Chondrocyte (in vitro differentiated cells): Measurements from ENCODE around the gene DHX57. TPM values are rescaled to one million over a fixed set of nuclear protein-coding genes. Genes with fewer than 3 reads are reported as not detected.
"Not testable (repeated sequence)": the region's sequence is repeated elsewhere in the genome, so short reads cannot be mapped to it uniquely, and the experiment has no call there.

Experiments
- DNase-seq: peaks from one replicate; pipeline ENCODE4 v3.0.0; 2021; ENCODE audit warnings: mixed read lengths, low spot score
- H3K27ac Mint-ChIP-seq: one replicate; pipeline ENCODE4 v1.8.0; 2021; ENCODE audit warnings: mild to moderate bottlenecking, moderate library complexity, mixed read lengths; ENCODE audit not compliant: unreplicated experiment
- H3K27me3 Mint-ChIP-seq: 2 replicates; pipeline ENCODE4 v1.8.0; 2021; ENCODE audit warnings: low read depth, mixed read lengths
- H3K36me3 Mint-ChIP-seq: 2 replicates; pipeline ENCODE4 v1.8.0; 2021; ENCODE audit warnings: low read depth, mixed read lengths
- H3K4me1 Mint-ChIP-seq: 2 replicates; pipeline ENCODE4 v1.8.0; 2021; ENCODE audit warnings: low read depth, mild to moderate bottlenecking, mixed read lengths
- H3K4me3 Mint-ChIP-seq: one replicate; pipeline ENCODE4 v1.8.0; 2021; ENCODE audit warnings: mild to moderate bottlenecking, moderate library complexity, mixed read lengths; ENCODE audit not compliant: unreplicated experiment
- H3K9me3 Mint-ChIP-seq: 2 replicates; pipeline ENCODE4 v1.8.0; 2021; ENCODE audit warnings: low read depth, mixed read lengths
- CTCF ChIP-seq: fragments of 200-600 bp; sonication (generic); IDR thresholded peaks from 2 replicates; pipeline ENCODE4 v1.5.0; 2021; ENCODE audit warnings: antibody characterized with exemption, mild to moderate bottlenecking, moderate library complexity
- total RNA-seq: library from RNA; stranded (reverse); gene quantifications from 3 replicates; pipeline ENCODE4 v1.2.1, GENCODE V29; 2021

The DHX57 gene
- total RNA-seq, 1 donor from 2014 or later, result 18.2 TPM

- Mint-ChIP-seq H3K4me1 (no peaks in the 10 kb centered on the region), H3K9me3 (no peaks in the 10 kb centered on the region), H3K36me3 (peaks cover 14% of the 10 kb centered on the region), H3K4me3 (no peak overlapping the region), H3K27ac (no peak overlapping the region), H3K27me3 (no peaks in the 10 kb centered on the region)
- no peak for DNase-seq
- TF ChIP-seq CTCF, result no peak
These were observed 69.0 kb downstream of the DHX57 start for GRCh38 chr2:38806733-38807059.

DNA sequence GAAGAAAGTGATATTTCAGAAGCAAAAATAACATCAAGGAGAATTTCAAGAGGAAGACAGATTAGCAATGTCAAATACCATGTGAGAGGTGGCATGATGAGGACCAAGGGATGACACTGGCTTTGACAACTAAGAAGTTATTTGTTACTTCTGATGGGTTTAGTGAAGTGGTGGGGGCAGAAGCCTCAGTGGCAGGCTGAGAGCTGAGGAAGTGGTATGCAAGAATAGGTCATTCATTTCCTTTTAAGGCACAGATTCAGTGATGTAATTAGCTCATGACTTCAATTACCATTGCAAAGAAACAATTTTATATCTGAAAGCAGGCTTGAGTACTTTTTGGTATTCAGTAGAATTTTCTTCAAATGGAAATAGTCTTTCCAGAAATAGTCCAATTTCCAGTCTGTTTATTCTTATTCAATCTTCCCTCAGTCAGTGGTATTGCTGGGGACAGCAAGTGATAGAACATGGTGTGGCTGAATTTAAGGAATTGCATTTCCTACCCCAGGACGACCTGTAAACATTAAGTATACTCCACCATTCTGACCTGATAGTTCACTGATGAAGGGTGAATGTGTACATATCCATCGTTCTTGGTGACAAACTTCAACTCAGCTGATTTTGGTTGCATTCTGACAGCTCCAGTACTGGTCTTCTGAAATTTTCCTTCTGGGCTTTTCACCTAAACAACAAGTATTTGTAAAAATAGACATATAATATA lies 69.6 kb downstream of the DHX57 start:
- Mint-ChIP-seq H3K9me3 (no peaks in the 10 kb centered on the region), H3K4me1 (no peaks in the 10 kb centered on the region), H3K27me3 (no peaks in the 10 kb centered on the region), H3K4me3 (no peak overlapping the region), H3K27ac (no peak overlapping the region), H3K36me3 (peaks cover 12% of the 10 kb centered on the region)
- DNase-seq, result no peak
- no peak for TF ChIP-seq CTCF

GRCh38 chr2:38797953-38798352 lies 77.8 kb downstream of the DHX57 start:
- no peak for DNase-seq
- Mint-ChIP-seq H3K27ac (no peak overlapping the region), H3K4me1 (no peaks in the 10 kb centered on the region), H3K36me3 (peaks cover 7% of the 10 kb centered on the region), H3K27me3 (no peaks in the 10 kb centered on the region), H3K9me3 (no peaks in the 10 kb centered on the region), H3K4me3 (no peak overlapping the region)
- no peak for TF ChIP-seq CTCF

- Mint-ChIP-seq H3K9me3 (no peaks in the 10 kb centered on the region), H3K36me3 (peaks cover 7% of the 10 kb centered on the region)
- TF ChIP-seq CTCF, result no peak
These were observed 78.5 kb downstream of the DHX57 start for GRCh38 chr2:38797250-38797676.

DNA sequence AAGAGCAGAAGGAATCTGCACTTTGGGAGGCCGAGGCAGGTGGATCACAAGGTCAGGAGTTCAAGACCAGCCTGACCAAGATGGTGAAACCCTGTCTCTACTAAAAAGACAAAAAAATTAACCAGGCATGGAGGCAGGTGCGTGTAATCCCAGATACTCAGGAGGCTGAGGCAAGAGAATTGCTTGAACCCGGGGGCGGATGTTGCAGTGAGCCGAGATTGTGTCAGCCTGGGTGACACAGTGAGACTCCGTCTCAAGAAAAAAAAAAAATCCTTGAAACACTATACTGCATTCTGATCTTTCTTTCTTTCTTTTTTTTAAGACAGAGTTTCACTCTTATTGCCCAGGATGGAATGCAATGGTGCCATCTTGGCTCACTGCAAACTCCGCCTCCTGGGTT lies 80.7 kb downstream of the DHX57 start:
- DNase-seq, H3K27me3 Mint-ChIP-seq, H3K27ac Mint-ChIP-seq, H3K9me3 Mint-ChIP-seq, H3K36me3 Mint-ChIP-seq, H3K4me3 Mint-ChIP-seq, H3K4me1 Mint-ChIP-seq: not testable (repeated sequence)

More at GRCh38 chr2:38797250-38797676, 78.5 kb downstream of the DHX57 start:
- Mint-ChIP-seq H3K4me3 (no peak overlapping the region), H3K27ac (peak overlapping the region; percentile 27), H3K4me1 (no peaks in the 10 kb centered on the region), H3K27me3 (no peaks in the 10 kb centered on the region)
- no peak for DNase-seq

DNA sequence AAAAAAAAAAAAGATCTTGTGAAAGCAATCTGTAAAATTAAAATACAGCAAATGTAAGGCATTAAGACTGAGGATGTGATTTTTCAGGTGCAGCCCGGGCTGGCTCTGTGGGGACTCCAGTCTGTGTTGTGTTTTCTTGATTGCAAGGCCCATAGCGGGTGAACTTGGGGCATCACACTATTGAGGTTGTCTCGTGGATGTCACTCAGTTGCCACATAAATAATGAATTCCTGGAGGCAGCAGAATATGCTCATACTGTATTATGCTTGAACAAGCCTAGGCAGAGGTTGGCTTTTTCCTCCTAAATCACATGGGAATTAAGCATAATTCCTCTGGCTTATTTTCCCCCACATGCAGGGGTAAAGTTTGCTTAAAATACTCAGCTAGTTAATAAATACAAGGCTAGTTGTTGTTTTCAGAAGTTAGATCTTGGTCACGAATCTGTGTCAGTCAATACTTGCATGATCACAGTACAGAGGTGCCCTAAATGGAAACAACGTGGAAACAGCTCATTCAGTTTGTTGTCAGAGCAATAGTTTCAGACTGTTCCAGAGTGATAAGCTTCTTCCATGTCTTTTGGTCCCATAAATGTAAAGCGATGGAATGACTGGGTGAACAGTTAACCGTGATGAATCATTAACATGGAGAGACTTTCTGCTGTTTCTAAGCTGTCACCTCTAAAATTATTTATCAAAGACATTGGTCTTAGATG lies 81.3 kb downstream of the DHX57 start:
- no peak for DNase-seq
- Mint-ChIP-seq H3K27ac (no peak overlapping the region), H3K36me3 (peaks cover 5% of the 10 kb centered on the region), H3K27me3 (no peaks in the 10 kb centered on the region), H3K4me1 (no peaks in the 10 kb centered on the region), H3K9me3 (no peaks in the 10 kb centered on the region), H3K4me3 (no peak overlapping the region)
- no peak for TF ChIP-seq CTCF
